Measurements from ENCODE around the gene GPR152.

DNA sequence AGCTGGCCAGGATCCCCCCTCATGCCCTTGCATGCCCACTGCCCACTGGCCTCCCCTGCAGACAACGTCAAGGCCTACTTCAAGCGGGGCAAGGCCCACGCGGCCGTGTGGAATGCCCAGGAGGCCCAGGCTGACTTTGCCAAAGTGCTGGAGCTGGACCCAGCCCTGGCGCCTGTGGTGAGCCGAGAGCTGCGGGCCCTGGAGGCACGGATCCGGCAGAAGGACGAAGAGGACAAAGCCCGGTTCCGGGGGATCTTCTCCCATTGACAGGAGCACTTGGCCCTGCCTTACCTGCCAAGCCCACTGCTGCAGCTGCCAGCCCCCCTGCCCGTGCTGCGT lies 38.2 kb upstream of the GPR152 start:
- TF ChIP-seq, protein P1, sequence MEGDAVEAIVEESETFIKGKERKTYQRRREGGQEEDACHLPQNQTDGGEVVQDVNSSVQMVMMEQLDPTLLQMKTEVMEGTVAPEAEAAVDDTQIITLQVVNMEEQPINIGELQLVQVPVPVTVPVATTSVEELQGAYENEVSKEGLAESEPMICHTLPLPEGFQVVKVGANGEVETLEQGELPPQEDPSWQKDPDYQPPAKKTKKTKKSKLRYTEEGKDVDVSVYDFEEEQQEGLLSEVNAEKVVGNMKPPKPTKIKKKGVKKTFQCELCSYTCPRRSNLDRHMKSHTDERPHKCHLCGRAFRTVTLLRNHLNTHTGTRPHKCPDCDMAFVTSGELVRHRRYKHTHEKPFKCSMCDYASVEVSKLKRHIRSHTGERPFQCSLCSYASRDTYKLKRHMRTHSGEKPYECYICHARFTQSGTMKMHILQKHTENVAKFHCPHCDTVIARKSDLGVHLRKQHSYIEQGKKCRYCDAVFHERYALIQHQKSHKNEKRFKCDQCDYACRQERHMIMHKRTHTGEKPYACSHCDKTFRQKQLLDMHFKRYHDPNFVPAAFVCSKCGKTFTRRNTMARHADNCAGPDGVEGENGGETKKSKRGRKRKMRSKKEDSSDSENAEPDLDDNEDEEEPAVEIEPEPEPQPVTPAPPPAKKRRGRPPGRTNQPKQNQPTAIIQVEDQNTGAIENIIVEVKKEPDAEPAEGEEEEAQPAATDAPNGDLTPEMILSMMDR (IDR thresholded peaks at IDR 0.05) = no peak
- TF ChIP-seq POLR2A (IDR thresholded peaks at IDR 0.05) = no peak
